Endothelial cell of hepatic sinusoid (primary cell): Measurements from ENCODE around the gene PAQR5.
"Not testable (repeated sequence)": the region's sequence is repeated elsewhere in the genome, so short reads cannot be mapped to it uniquely, and the experiment has no call there.

Experiments used
- in situ Hi-C: cut with HindIII; loops from 2 replicates; pipeline ENCODE4 v1.10.0; 2017; ENCODE audit warnings: low sequenced_read_pairs

PAQR5 gene

DNA sequence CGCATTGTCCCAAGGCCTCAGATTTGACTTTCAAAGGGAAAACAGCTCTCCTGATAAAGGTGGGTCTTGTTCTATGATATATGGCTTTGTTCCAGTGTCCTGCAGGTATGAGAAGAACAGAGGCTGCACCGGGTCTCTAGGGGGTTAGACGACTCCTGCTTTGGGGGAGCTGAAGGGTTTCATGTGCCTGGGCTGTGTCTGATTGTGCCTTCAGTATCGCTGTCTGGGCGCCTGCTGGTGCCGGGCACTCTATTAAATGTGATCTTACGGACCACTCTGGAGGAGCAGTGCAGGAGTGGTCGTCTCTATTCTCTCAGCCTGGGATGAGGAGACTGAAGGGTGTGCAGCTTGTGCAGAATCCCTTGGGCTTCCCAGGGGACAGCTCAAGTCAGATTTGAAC is 16.0 kb downstream of the PAQR5 start:
- in situ Hi-C loops = no loop called here

DNA sequence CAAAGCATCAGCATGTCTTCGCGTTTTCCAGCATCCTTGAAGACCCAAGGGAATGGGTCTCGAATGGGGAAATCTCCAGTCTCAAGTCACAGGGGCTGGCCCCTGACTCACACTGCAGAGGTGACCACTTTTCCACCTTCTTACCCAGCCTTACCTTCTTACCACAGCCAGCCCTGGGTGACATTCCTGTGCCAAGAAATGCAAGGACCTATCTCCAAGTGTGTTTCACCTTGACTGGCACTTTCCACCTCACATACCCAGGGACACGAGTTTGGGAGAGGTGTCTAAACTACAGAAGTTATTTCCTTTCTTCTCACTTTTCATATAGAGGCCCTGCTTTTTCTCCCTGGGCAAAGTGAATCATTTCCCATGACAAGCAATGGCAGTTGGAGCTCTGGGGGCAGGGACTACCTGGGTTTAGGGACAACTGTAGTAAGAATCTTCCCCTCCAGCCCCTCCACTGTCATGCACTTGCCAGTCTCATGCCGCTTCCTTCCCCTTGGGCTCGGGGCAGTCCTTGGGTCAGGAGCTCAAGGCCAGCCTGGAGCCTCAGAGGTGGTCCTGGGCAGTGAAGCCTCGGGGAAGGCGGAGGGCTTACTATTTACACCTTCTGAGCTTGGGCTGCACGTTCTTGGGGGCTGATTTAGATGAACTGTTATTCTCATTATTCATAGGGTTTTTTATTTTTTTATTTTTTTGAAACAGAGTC is 16.8 kb downstream of the PAQR5 start:
- in situ Hi-C loops = no loop called here

DNA sequence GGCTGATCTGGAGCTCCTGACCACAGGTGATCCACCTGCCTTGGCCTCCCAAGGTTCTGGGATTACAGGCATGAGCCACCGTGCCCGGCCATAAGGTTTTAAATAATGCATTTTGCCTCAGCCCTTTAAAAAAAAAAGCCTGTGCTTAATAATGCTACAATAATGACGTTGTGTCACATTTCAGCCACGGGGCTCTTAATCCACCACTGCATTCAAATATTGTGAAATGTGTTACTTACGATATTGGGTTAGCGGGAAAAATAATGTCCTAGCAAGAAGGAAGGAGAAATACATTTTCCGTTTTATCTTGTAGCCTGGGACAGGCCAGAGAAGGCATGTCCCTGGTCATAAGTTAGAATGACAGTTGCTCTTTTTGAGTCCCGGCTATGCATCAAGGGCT is 17.6 kb downstream of the PAQR5 start:
- in situ Hi-C loops = no loop called here

DNA sequence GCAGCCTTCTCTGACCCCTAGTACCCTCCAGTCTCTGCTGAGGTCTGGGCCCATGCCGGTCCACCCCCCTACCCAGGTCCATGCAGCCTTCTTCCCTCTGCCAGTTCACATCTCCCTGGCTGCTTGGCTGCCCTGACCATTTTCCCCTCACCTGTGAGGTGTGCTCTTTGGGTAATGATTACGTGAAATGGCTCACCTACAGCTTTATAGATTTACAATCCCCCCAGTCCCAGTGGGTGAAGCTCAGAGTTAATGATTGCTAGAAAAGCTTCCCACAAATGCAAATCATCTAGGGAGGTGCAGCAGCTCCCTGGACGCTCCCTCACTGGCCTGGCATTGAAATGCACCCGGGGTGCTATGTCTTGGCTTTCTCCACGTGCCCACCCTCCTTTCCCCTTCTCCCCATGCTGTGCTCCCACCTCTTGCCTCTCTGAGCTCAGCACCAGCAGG is 18.7 kb downstream of the PAQR5 start:
- in situ Hi-C loops = no loop called here

DNA sequence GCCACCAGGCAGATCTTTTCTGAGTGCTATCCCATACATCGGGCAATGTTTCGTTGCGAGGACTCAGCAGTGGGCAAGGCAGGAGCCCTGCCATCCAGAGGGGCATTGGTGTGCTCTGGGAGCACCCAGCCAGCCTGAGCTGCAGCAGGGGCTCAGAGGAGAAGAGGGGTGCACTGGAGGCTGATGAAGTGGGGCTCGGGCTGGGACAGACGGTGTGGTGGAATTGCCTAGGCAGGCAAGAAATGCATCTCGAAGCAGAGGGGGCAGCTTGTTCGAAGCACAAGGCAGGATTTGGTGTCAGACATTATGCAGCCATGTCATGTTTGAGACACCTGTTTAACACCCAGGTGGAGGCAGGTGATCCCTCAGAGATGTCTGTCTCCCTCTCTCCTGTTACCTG is 19.3 kb downstream of the PAQR5 start:
- in situ Hi-C loops = no loop called here

DNA sequence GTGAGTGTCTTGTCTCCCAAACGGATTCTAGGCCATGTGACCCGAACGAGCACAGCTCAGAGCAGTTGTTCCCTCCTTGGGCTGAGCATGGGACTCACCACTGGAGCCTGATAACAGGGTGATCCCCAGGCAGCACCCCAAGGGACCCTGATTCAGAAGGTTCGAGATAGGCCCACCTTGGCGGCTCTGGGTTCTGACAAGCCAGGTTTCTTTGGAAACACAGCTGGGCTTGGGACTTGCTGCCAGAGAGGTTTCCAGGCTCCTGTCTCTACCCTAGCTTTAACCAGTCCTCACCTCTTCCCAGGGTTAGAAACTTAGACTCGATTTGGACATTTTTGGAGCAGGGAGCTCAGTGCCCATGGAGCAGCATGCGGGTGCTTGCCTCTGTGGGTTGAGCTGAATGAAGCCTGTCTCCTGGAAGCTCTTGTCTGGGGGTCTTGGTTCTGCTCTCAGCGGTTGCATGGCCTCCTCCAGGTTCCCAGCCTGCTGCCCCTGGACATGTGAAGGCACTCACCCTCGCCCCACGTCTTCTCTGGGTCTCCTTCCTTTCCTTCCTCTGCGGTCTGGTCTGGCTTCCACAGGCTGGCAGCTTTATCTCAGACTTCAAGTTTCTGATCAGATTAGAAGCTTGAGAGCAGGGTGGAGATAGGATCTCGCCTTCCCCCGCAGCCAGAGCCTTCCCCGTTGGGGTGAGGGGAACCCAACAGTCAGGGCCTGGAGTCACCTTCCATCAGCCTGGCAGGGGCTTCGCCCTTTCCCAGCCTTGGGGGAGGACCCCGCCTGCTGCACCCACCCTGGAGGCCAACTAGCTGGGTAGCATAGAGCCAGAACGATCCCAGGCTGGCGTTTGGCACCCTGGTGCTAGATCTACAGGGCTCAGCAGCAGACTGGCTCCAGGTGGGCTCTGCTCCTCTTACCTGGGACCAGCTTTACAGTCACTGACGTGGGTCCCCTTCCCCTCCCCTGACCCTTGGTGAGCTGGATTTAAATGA is 21.0 kb downstream of the PAQR5 start:
- in situ Hi-C loops = no loop called here

DNA sequence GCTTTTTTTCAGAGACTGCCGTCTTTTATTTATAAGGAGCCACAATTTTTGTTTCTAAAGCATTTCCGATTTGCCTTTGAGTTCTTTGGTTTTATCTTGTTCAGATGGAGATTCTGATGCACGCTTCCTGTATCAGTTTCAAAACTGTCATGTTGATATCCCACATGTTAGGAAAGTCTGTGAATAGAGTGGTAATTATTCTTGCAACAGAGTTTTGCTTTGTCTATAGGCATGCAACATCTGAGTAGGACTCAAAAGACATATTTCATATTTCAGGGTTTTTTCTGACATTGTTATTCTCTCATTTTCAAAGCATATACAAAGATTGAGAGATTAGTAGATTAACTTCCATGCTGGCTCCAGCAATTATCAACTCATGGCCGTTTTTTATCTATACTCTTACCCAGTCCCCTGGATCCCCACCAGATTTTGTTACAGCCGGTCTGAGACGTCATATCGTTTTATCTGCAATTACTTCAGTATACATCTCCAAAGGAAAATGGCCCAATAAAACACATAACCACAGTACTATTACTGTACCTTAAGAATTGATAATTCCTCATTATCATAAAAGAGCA is 22.4 kb downstream of the PAQR5 start:
- in situ Hi-C loops = no loop called here

DNA sequence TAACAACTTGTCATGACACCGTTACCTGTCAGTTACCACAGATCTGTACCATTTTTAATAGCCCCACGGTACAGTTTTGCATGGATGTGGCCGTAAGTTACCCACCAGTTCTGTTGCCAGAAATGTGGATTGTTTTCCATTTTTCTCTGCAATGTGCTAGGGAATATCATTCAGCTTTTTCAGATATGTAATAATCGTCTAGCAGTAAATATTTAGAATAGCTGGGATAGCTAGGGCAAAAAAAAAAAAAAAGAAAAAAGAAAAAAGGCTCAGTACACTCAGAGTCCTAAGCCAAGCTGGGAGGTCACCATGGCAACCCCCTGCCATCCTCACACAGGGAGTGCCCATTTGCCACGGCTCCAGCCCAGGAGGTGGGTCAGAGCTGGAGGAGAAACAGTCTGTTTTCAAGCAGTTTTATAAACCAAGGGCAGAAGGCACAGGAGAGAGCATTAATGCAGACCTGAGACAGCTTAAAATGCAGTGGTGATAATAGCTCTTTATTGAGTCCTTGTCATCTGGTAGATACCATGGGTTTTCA is 25.2 kb downstream of the PAQR5 start:
- in situ Hi-C loops = no loop called here

DNA sequence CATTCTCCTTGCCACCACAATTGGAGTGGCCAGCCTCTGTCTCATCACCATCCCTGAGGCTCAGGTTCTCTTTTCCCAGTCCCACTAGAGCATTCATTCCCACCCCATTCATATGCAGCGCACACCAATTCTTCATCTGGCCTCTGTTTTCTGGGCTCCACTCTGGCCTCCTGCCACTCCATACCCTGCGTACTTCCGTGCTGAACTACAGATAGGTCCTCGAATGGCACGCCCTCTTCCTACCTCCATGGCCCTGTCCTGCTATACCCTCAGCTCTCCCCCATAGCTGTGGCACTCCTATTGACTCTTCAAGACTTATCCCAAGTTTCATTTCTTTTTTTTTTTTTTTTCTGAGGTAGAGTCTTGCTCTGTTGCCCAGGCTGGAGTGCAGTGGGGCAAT is 25.9 kb downstream of the PAQR5 start:
- in situ Hi-C loops = no loop called here

DNA sequence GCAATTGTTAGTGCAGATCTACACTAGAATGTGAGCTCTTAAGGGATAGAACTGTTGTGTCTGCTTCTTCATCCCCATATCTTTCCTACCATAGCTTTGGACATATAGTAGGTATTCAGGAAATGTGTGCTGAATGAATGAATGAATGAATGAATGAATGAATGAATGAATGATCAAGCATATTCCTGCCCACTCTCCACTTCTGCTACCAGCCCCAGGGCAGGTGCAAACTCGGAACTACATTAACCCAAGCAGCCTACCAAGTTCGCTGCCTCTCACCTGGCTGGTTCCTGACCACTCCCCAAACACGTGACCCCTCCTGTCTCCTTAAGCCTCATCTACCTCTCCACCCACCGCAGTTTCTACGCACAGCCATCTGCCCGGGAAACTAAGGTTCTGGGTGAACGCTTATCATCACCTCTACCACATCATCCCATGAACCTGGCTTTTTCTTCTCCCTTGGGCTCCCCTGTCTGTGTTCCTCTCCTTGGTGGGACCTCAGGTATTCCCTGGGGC is 26.8 kb downstream of the PAQR5 start:
- in situ Hi-C loops = no loop called here

DNA sequence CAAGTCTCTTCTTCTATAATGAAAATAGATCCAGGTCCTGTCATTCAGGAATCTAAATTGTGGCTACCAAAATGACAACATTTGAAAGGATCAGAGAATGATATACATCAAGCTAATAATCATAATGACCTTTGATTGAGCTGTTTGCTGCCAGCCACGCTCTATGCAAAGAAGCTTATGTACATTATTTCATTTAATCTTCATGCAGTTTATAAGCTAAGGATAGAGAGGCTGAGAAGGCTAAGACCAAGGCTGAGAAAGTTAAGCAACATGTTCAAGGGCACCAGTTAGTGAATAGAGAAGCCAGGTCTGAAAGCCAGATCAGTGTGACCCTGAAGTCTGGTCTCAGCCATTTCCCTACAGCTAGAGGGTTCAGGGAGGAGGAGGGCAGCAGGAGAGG is 29.4 kb downstream of the PAQR5 start:
- in situ Hi-C loops = no loop called here

DNA sequence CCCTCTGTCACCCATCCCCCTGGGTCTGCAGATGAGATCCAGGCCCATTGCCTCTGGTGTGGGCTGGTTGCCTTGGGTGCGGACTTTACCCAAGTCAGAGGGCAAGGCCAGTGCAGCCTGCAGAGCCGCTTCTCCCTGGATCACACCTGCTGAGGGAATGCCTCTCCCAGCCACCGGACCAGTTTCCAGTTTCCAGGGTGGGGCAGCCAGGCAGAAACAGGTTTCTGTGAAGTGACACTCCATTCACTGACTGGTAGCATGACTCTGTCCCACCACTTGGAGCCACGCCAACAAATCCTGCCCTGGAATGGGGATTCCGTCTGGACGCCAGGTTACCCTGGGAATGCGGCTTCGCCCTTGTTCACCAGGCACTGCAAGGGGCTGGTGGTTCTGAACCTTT is 30.0 kb downstream of the PAQR5 start:
- in situ Hi-C loops = no loop called here

DNA sequence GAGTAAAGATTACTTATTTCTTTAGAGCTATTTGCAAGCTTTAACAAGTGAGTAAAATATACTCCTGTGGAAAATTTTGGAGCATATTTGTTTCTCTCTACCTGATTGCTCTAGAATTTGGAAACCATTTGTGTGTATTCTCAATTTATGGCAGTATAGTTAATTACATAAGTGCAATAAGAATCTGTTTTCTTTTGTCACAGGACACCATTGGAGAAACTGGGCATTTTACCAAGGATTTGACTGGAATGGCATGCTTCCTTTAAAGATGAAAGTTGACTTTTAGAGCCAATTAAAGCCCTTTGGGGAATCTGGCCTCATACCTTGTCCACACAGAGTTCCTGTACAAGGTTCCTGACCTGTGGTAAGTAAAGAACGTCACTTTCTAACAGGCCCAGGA is 38.4 kb downstream of the PAQR5 start:
- in situ Hi-C loops = no loop called here

DNA sequence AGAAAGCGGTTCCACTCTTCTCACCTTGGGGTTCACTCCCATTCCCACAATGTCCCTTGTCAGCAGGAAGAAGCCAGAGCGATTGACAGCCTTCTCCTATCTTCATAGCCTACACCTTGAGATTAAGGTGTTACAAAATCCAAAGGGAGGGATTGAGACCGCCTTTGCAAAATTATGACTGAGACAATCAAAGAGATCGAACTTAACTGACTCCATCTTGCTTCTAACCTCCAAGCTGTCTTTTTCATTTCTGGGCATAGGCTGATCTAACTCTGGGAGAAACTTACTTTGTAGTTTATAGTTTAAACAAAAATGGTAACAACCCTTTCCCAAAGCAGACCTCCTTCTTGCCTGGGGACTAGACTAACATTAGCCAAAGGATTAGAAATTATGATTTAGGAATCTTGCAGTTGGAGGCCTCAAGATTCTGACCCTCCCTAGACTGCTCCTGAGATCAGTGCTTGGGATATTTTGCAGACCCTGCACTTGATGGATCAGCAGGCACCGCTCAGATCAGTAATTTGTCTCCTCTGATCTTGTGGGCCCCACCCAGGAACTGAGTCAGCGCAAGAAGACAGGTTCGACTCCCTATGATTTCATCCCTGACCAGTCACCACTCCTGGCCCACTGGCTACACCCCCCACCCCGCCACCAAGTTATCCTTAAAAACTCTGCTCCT is 40.0 kb downstream of the PAQR5 start:
- in situ Hi-C loops = no loop called here

DNA sequence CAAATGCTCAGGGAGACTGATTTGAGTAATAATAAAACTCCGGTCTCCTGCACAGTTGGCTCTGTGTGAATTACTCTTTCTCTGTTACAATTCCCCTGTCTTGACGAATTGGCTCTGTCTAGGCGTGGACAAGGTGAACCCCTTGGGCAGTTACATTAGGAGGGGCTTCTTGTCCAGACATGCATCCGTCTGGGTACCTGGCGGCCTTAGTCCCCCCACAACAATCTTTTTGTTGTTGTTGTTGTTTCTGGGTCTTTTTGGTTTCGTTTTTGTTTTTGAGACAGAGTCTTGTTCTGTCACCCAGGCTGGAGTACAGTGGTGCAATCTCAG is 40.5 kb downstream of the PAQR5 start:
- in situ Hi-C loops = not testable (repeated sequence)

DNA sequence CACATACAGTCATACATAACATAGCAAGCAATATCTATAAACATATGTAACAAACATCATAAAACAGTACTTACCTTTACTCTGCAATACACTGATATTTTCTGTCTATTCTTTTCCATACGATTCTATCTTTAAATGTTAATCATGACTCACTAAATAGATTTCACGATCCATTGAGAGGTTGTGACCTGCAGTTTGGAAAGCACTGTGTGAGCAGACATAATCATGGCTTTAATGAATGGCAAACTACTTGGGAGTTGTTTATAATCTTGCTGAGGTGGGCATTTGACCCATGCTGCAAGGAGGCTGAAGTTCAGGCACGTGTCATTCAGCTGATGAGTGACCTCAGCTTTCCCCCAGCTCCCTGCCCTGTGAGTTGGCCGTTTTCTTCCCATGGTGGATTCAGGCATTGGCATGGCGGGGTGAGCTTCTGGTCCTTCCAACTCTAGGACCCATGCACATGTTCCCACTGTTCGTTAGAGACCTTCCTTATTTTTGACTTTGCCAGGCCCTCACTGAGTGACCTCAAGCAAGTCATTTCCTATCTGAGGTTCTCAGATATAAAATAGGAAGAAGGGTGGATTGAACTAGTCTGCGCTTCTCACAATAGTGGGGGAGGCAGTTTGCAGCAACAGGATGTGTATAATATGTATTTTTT is 41.7 kb downstream of the PAQR5 start:
- in situ Hi-C loops = no loop called here

DNA sequence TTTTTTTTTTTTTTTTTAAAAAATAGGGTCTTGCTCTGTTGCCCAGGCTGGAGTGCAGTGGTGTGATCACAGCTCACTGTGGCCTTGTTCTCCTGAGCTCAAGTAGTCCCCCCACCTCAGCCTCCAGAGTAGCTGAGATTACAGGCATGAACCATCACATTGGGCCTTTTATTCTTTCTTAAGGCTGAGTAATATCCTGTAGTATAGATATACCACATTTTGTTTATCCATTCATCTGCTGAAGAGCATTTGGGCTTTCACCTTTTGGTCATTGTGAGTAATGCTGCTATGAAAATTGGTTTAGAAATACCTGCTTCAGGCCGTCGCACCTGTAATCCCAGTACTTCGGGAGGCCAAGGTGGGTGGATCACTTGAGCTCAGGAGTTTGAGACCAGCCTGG is 42.6 kb downstream of the PAQR5 start:
- in situ Hi-C loops = no loop called here

DNA sequence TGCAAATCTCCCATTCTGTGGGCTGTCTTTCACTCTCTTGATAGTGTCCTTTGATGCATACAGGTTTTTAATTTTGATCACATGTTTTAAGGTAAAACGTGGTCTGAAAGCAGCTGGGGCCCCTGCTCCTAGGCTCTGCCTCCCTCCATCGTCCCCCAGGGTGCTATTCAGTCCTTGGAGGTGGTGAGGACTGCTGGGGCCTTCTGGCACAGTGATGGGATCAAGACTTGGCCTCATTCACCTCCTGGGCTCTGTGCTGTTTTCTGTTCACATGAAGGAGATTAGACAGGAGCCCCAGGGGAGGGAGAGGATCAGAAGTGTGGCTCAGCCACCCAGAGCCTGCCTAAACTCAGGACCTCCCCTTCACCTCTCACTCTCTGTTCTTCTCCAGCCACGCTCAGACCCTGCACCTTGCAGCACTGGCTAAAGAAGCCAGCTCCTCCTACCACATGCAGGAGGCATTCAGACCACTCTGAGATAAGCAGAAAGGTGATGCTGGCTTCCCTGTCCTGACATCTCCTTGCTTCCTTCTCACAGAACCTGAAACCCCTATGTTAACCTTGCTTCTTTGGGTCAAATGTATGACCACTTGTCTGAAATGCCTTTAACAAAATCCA is 43.9 kb downstream of the PAQR5 start:
- in situ Hi-C loops = no loop called here

DNA sequence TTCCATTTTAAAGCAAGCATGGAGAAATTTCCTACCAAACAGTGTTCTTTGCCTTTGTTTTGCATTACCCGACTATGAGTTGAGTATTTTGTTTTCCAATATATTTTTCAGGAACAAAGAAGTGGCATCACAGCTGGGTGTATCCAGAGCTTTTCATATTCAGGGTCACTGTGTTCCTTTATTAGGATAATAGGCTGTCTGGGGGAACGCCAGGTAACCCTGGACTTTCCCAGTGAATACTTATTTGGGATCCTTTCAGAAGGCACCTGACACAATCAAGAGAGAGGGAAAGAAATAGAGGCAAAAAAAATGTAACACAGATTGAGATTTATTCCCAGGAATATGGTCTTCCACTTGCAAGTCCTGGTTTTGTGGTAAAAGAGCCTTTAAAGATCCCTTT is 44.4 kb downstream of the PAQR5 start:
- in situ Hi-C loops = no loop called here

DNA sequence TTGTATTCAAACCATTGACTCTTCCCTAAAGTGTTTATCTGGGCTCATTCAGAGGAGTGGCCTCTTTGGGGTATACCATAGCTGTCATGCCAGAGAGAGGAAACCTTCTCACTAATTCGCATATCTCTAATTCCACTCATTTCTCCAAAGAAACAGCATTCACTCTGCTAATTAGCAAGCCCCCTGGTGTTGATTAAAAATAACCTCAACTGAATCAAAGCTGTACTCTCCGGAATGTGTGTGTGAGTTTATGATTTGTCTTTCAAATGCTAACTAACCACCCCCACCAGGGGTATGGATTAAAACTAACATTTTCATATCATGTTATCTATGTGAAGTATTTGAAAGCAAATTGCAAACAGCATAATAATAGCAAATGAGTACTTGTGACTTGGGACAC is 45.5 kb downstream of the PAQR5 start:
- in situ Hi-C loops = no loop called here
